Cardiac muscle cell (in vitro differentiated cells and primary cell): Measurements from ENCODE around the gene KLHL40. TPM values are rescaled to one million over a fixed set of nuclear protein-coding genes. Genes with fewer than 3 reads are reported as not detected.

Experiments used
- DNase-seq, 2 donors: peaks; one replicate each; pipeline versions ENCODE4 v3.0.0 to v3.0.0-alpha.2; 2010 to 2017; ENCODE audit warnings: low read depth in 1 of 2, low spot score in 1 of 2
- H3K27ac ChIP-seq: fragments of 200-600 bp; sonication (generic); 2 replicates; pipeline ENCODE4 v1.5.1; 2016
- H3K27me3 ChIP-seq: fragments of 200-600 bp; sonication (generic); 2 replicates; pipeline ENCODE4 v1.6.0; 2016; ENCODE audit warnings: control low read depth
- H3K36me3 ChIP-seq: fragments of 200-600 bp; sonication (generic); 2 replicates; pipeline ENCODE4 v1.5.1; 2016; ENCODE audit warnings: control low read depth
- H3K4me1 ChIP-seq: fragments of 200-600 bp; sonication (generic); 2 replicates; pipeline ENCODE4 v1.8.1; 2017; ENCODE audit warnings: low read depth, mild to moderate bottlenecking, mixed run types
- H3K4me3 ChIP-seq: fragments of 200-600 bp; sonication (generic); 2 replicates; pipeline ENCODE4 v1.5.1; 2016; ENCODE audit warnings: mild to moderate bottlenecking
- H3K9me3 ChIP-seq: fragments of 200-600 bp; sonication (generic); 2 replicates; pipeline ENCODE4 v1.5.1; 2017; ENCODE audit warnings: low read depth, mild to moderate bottlenecking, control low read depth
- CTCF ChIP-seq: IDR thresholded peaks from 2 replicates; pipeline ENCODE4 v1.5.1; 2012; ENCODE audit warnings: low read depth, mild to moderate bottlenecking, low read length
- polyA plus RNA-seq: library from polyadenylated mRNA; unstranded; fragments of >200 nt; fragmentation: Nextera tagmentation; extraction: Ambion mirVana; gene quantifications from 2 replicates; pipeline ENCODE4 v1.2.1, GENCODE V29; 2016
- total RNA-seq: library from RNA; depleted of rRNA; stranded (reverse); fragments of >200 nt; gene quantifications from 2 replicates; pipeline ENCODE4 v1.2.3, GENCODE V29; 2016

The KLHL40 gene
- total and polyA plus RNA-seq, 2 experiments from 2014 or later = 0.39 to 0.66 TPM

- no peak for DNase-seq
- Histone ChIP-seq H3K4me3 (no peak overlapping the region), H3K36me3 (peaks cover 84% of the 10 kb centered on the region), H3K27me3 (no peaks in the 10 kb centered on the region), H3K27ac (no peak overlapping the region), H3K9me3 (no peaks in the 10 kb centered on the region), H3K4me1 (no peaks in the 10 kb centered on the region)
- TF ChIP-seq CTCF = no peak
These were observed 44.5 kb upstream of the KLHL40 start for GRCh38 chr3:42640771-42641370.

GRCh38 chr3:42647821-42648459, 37.4 kb upstream of the KLHL40 start:
- no peak for TF ChIP-seq CTCF
- H3K4me3 ChIP-seq = no peak overlapping the region
- H3K4me1 ChIP-seq = peaks cover 5% of the 10 kb centered on the region
- peak overlapping the region; percentile 64 for H3K27ac ChIP-seq
- H3K27me3 ChIP-seq = no peaks in the 10 kb centered on the region
- peaks cover 44% of the 10 kb centered on the region for H3K36me3 ChIP-seq
- no peaks in the 10 kb centered on the region for H3K9me3 ChIP-seq
- DNase-seq = no peak

- H3K9me3 ChIP-seq = no peaks in the 10 kb centered on the region
- H3K4me3 ChIP-seq = no peak overlapping the region
- peaks cover 33% of the 10 kb centered on the region for H3K36me3 ChIP-seq
- no peak for TF ChIP-seq CTCF
- H3K27ac ChIP-seq = peak overlapping the region; percentile 64
- H3K27me3 ChIP-seq = no peaks in the 10 kb centered on the region
- H3K4me1 ChIP-seq = peaks cover 10% of the 10 kb centered on the region
- DNase-seq = no peak
These were observed 36.3 kb upstream of the KLHL40 start for GRCh38 chr3:42649006-42649405.

GRCh38 chr3:42649783-42650182, 35.6 kb upstream of the KLHL40 start:
- no peak for DNase-seq
- TF ChIP-seq CTCF = no peak

GRCh38 chr3:42651248-42652091, 33.9 kb upstream of the KLHL40 start:
- peak in 1 of 2 donors; percentile 58 for DNase-seq
- Histone ChIP-seq H3K27me3 (no peaks in the 10 kb centered on the region), H3K36me3 (peaks cover 13% of the 10 kb centered on the region), H3K27ac (no peak overlapping the region), H3K4me1 (peaks cover 10% of the 10 kb centered on the region), H3K9me3 (no peaks in the 10 kb centered on the region), H3K4me3 (no peak overlapping the region)
- TF ChIP-seq CTCF = no peak

More at GRCh38 chr3:42649783-42650182, 35.6 kb upstream of the KLHL40 start:
- no peaks in the 10 kb centered on the region for H3K9me3 ChIP-seq
- peaks cover 27% of the 10 kb centered on the region for H3K36me3 ChIP-seq
- no peaks in the 10 kb centered on the region for H3K27me3 ChIP-seq
- H3K27ac ChIP-seq = peak overlapping the region; percentile 64
- H3K4me3 ChIP-seq = no peak overlapping the region
- H3K4me1 ChIP-seq = peaks cover 10% of the 10 kb centered on the region
